HG03354 (cell line): Measurements from ENCODE around the gene TRDN.
"Not testable (repeated sequence)": the region's sequence is repeated elsewhere in the genome, so short reads cannot be mapped to it uniquely, and the experiment has no call there.

Experiments
- ATAC-seq: cut with Tn5 transposase; IDR thresholded peaks from one replicate; pipeline ENCODE4 v1.9.1; 2021; ENCODE audit warnings: mild to moderate bottlenecking; ENCODE audit not compliant: unreplicated experiment, poor library complexity, severe bottlenecking

Gene TRDN

GRCh38 chr6:123635567-123635966 lies 1.2 kb downstream of the TRDN start:
- ATAC-seq = no peak

GRCh38 chr6:123635144-123635543 lies 1.6 kb downstream of the TRDN start:
- no peak for ATAC-seq

GRCh38 chr6:123632641-123633040 lies 4.1 kb downstream of the TRDN start:
- ATAC-seq = no peak

- no peak for ATAC-seq
These were observed 7.3 kb downstream of the TRDN start for GRCh38 chr6:123629258-123629941.

GRCh38 chr6:123625696-123626095 lies 11.1 kb downstream of the TRDN start:
- ATAC-seq = no peak

DNA sequence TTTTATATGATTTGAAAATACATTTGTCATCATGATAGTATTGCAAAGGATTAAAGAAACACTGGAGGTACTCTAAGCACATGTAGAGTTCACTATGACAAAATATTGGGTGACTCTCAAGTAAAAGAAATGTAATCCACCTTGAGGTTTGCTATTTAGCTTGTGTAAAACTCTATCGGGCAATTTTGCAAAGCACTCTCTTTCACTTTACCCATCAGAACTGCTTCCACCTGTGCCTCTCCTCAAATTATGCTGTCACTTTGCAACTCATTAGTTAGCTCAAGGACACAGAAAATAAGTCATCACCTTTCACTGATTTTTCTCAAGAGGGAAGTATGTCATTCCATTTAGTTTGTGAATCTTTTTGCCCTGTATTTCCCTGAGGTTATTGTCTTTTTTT lies 14.0 kb downstream of the TRDN start:
- no peak for ATAC-seq

GRCh38 chr6:123619156-123619555 lies 17.6 kb downstream of the TRDN start:
- ATAC-seq = no peak

DNA sequence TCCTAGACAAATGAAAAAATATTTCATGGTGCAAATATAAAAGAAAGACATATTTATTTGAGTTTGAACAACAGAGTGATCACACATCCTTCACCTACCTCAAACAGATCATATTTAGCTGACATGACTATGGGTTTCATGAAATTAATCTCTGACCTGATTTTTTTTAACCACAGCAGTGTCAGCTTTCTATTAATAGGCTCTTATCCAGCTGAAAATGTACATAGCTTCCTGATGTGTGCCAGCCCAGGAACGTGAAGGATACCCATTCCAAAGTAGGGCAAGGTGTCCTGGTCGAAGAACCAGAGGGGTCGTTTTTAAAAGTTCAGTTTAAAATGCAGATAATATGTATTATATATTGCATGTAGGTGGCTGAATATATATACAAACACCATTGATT lies 19.8 kb downstream of the TRDN start:
- ATAC-seq = no peak

- ATAC-seq = no peak
These were observed 20.7 kb downstream of the TRDN start for GRCh38 chr6:123616016-123616415.

DNA sequence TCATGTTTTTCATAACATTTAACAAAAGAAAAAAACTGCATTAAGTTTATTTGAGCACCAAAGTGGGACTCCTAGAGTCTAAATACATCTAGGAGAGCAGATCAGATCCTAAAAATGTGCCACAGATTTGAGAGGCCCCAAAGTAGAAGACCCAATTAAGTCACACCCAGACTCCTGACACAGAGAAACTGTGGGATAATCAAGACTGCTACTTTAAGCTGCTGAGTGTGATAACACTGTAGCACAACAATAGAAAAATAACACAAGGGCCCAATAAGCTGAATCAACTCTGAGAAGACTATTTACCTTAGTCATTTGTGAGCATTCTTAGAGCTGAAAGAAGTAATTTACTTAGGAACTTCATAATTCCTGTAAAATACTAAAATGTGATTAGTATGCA lies 26.0 kb downstream of the TRDN start:
- no peak for ATAC-seq

DNA sequence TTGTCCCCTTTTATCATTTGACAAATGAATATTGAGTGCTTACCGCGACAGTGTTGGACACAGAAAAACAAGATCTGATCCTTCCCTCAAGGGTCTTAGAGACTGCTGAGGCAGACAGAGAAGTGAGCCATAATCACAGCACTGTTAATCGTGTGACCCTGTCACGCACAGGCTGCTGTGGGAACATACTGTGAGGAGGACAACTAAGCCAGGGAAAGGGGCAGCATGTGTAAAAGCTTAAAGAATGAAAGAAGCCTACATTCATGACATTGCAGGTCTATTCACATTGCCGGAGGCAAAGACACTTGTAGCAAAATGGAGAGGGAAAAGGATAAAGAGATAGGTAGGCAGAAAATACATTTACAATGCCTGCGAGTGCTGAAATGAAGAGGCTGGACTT lies 32.7 kb downstream of the TRDN start:
- no peak for ATAC-seq

- peak; percentile 41 for ATAC-seq
These were observed 38.7 kb downstream of the TRDN start for GRCh38 chr6:123598011-123598410.

DNA sequence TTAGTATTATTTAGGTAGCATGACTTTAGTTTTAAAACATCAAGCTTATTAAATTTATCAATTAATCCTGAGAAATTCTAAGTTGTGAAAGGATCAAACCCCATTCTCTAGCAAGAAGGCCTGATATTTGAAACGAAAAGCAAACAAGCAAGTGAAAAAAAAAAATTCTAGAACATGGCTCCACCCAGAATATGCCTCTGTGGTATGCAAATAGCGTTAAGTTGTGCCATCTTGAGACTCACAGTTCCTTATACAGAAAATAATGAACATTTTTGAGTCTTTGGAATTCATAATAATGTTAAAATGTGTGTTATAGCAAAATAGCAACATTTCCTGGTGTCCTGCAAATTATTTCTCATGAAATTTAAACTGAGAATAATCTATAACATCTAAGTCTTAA lies 42.0 kb downstream of the TRDN start:
- ATAC-seq = no peak

- ATAC-seq = no peak
These were observed 44.3 kb downstream of the TRDN start for GRCh38 chr6:123592426-123592825.

DNA sequence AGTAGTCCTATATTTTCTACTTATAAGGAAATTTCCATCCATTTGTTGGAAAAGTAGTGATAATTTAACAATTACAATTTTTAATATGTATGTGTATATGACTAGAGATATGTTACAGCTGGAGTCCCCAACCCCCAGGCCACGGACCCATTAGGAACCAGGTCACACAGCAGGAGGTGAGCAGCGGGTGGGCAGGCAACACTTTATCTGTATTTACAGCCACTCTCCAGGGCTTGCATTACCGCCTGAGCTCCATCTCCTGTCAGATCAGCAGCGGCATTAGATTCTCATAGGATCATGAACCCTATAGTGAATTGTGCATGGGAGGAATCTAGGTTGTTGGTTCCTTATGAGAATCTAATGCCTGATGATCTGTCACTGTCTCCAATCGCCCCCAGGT lies 46.8 kb downstream of the TRDN start:
- ATAC-seq = no peak

DNA sequence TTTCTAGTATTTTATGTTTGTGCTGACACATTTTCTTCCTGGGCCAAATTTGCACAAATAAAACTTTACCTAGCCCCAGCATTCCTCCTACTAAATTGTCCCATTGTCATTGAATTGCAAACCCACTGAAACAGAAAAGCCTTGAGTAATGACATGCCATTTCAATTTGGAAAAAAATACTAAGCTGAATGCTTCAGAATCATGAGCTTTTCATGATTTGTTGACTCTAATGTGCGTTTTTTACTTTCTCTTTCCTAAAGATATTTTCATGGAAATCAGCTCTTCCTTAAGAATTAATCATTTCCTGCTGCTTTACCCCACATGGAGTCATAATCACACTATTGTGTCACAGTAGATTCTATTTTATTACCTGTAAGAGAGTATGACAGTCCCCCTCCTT lies 47.4 kb downstream of the TRDN start:
- ATAC-seq = no peak

GRCh38 chr6:123588546-123588895 lies 48.2 kb downstream of the TRDN start:
- ATAC-seq = no peak

GRCh38 chr6:123587838-123588545 lies 48.8 kb downstream of the TRDN start:
- no peak for ATAC-seq

- ATAC-seq = not testable (repeated sequence)
These were observed 49.3 kb downstream of the TRDN start for GRCh38 chr6:123587407-123587806.

- no peak for ATAC-seq
These were observed 56.4 kb downstream of the TRDN start for GRCh38 chr6:123580331-123580730.

DNA sequence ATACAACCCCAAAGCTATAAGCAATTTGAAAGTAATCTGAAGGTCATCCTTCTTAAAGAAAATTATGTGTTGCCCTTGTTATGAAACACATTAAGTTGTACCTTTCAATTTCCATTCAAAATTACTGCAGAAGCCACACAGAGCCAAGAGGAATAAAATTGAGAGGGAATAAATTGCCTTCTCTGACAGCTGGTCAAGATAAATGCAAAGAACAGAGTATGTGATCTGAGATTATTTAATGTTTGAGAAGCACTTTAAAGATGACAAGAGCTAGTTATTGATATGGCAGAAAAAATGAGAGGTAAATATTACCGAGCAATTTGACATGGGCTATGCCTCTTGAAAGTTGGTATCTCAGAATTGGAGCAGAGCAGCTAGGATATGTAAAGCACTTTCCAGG lies 61.6 kb downstream of the TRDN start:
- ATAC-seq = no peak
